ENCODE results near the gene SMIM23.
"Not testable (repeated sequence)": the region's sequence is repeated elsewhere in the genome, so short reads cannot be mapped to it uniquely, and the experiment has no call there.

SMIM23 gene

GRCh38 chr5:171771856-171772255, 13.8 kb upstream of the SMIM23 start:
- DNase-seq (ENCODE audit: low read depth in 2 of 3, low spot score in 2 of 3) = no peak

DNA sequence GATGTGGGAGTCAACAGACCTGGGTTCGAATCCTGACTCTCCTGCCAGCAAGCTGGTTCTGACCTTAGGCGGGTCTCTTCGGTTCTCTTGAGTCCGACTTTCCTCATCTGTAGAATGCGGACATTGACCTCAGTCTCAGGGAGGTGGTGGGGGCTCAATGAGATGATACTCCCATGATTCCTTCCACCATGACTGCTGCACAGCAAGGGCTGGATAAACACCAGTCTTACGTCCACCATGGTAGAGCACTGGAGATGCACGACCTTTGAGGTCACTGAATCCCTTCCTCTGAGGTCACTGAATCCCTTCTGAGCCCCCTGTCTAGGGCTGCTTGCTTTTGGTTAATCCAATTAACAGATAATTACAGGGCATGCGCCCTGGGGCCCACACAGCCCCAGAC, 12.5 kb upstream of the SMIM23 start:
- no peak for DNase-seq (ENCODE audit: low read depth in 2 of 3, low spot score in 2 of 3)

DNA sequence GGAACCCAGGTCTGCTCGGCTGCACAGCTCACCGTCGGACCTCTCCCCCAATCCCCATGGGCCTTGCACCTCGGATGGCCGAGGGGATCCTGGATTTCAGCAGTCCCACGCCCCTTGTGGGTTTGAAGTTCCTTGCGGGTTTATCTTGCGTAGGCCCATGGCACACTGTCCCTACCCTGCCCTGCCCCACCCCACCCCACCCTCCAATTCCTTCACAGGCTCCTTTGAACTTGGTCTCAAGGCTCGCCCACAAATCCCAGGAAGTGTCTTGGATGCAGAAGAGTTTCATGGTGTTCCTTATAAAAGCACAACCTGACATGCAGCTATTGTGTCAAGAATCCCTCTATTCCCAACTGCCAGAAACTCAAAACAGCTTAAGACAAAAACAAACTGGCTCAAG, 11.2 kb upstream of the SMIM23 start:
- DNase-seq (ENCODE audit: low read depth in 2 of 3, low spot score in 2 of 3) = no peak

- no peak for DNase-seq (ENCODE audit: low read depth in 2 of 3, low spot score in 2 of 3)
Observed at GRCh38 chr5:171776213-171776612, 9.4 kb upstream of the SMIM23 start.

DNA sequence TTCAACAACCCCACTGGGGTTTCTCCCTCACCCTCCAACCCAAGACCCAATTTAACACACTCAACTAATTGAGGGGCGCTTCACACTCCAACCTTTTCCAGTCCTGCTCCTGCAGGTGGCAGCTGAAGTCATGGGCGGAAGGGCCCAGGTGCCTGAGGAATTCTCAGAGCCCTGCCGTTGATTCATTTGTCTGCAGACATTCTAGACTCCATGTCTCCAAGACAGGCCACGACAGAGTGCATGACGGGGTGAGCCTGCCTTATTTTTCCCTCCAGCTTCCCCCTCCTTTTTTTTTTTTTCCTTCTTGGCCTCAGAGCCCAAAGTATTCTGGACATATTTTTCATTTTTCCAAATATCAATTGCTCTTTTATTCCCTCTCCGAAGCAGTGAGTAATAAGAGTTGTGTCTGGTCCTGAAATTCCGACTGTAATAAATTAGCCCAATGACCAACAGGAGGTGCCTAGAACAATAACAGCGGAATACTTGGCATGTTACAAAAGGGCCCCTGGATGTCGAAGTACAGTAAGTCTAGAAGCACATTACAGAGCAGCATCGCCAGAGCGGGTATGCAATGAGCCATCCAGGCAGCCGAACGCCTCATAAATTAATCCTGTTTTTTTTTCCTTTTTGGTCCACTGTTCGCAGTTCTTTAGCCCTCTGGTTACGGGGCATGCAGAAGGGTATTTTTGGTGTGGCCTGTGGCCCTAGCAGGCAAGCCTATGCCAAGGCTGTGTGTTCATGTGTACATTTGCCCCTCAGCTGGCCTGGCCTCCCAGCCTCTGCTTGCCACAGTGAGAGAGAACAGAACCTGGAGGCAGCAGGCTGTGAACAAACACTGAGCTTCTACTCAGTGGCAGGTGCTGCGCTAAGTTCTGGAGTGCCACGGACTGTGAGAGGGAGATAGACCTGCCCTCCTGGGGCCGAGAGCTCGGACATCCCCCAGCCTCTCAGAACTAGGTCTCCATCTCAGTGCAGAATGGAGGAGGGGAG, 8.6 kb upstream of the SMIM23 start:
- DNase-seq (ENCODE audit: low read depth in 2 of 3, low spot score in 2 of 3) = no peak

DNA sequence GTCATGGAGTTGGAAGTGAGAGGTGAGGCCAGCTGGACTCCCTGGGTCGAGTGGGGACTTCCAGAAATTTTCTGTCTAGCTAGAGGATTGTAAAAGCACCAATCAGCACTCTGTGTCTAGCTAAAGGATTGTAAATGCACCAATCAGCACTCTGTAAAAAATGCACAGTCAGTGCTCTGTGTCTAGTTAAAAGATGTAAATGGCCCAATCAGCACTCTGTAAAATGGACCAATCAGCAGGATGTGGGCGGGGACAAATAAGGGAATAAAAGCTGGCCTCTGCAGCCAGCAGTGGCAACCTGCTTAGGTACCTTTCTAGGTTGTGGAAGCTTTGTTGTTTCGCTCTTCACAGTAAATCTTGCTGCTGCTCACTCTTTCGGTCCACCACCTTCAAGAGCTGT, 3.9 kb upstream of the SMIM23 start:
- not testable (repeated sequence) for DNase-seq (ENCODE audit: low read depth in 2 of 3, low spot score in 2 of 3)

GRCh38 chr5:171782332-171782966, 3.2 kb upstream of the SMIM23 start:
- no peak for DNase-seq (ENCODE audit: low read depth in 2 of 3, low spot score in 2 of 3)

DNA sequence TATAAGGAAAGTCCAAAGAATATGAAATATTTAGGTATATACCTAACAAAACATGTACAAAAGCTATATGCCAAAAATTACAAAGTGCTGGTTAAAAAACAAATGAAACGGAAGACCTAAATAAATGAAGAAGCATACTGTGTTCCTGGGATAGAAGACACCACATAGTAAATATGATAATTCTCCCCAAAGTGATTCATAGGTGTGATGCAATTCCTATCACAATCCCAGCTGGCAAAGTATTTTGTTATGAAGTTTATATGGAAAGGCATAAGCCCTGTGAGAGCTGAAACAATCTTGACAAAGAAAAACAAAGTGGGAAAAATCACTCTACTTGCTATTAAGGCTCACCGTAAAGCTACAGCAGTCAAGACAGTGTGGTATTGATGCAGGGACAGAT, 2.6 kb upstream of the SMIM23 start:
- no peak for DNase-seq (ENCODE audit: low read depth in 2 of 3, low spot score in 2 of 3)

DNA sequence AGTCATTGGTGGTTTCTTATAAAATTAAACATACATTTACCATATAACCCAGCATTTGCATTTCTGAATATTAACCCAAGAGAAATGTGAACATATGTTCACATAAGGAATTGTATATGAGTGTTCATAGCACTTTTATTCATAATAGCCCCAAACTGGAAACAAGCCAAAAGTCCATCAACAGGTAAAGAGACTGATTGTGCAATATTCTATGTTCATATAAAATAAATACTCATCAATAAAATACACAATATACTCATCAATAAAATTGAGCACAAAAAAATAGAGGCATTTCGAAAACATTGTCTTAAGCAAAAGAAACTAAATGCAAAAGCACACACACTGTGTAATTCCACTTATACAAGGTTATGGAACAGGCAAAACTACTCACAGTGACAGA, 3.7 kb downstream of the SMIM23 start:
- no peak for DNase-seq (ENCODE audit: low read depth in 2 of 3, low spot score in 2 of 3)

GRCh38 chr5:171790408-171790807, 4.8 kb downstream of the SMIM23 start:
- no peak for DNase-seq (ENCODE audit: low read depth in 2 of 3, low spot score in 2 of 3)

GRCh38 chr5:171794470-171794960, 8.9 kb downstream of the SMIM23 start:
- DNase-seq (ENCODE audit: low read depth in 2 of 3, low spot score in 2 of 3) = no peak

DNA sequence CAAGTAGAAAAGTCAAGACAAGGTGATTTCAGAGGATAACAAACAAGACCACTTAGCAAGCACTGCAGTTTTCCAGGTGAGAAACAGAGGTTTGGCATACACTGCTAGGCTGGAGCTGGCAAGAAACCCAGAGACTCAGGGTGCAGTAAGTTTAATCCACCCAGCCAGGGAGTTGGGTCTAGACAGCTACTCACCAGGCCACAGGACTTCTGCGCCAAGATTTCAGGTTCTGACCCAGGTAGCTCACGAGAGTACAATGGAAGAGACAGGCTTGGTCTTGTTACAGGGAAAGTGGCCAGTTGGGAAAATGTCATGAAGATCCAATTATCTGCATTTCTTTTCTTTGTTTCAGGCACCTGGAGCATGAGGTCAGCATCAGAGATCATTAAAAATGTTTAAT, 9.8 kb downstream of the SMIM23 start:
- DNase-seq (ENCODE audit: low read depth in 2 of 3, low spot score in 2 of 3) = no peak

GRCh38 chr5:171796436-171796835, 10.8 kb downstream of the SMIM23 start:
- no peak for DNase-seq (ENCODE audit: low read depth in 2 of 3, low spot score in 2 of 3)

GRCh38 chr5:171797543-171797942, 11.9 kb downstream of the SMIM23 start:
- no peak for DNase-seq (ENCODE audit: low read depth in 2 of 3, low spot score in 2 of 3)

DNA sequence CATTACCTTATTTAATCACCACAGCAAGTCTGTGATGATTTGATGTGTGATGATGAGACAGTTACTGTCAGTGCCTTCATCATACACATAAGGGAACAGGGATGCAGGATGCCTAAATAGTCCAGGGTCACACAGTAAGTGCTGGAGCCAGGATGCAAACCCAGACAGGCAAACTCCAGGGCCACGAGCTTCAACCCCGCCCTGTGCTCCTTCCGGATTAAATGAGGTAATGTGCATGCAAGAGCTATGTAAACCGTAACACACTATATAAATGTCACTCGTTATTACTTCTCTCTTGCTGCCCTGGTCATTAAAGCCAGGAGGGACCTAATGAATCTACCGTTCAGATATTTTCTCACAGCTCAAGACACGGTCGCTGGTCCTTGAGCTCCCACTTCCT, 12.8 kb downstream of the SMIM23 start:
- no peak for DNase-seq (ENCODE audit: low read depth in 2 of 3, low spot score in 2 of 3)

GRCh38 chr5:171801839-171802238, 16.2 kb downstream of the SMIM23 start:
- no peak for DNase-seq (ENCODE audit: low read depth in 2 of 3, low spot score in 2 of 3)

GRCh38 chr5:171805746-171806145, 20.1 kb downstream of the SMIM23 start:
- no peak for DNase-seq (ENCODE audit: low read depth in 2 of 3, low spot score in 2 of 3)

- DNase-seq (ENCODE audit: low read depth in 2 of 3, low spot score in 2 of 3) = no peak
Observed at GRCh38 chr5:171806976-171807747, 21.5 kb downstream of the SMIM23 start.

- DNase-seq (ENCODE audit: low read depth in 2 of 3, low spot score in 2 of 3) = no peak
Observed at GRCh38 chr5:171808453-171808852, 22.8 kb downstream of the SMIM23 start.

- DNase-seq (ENCODE audit: low read depth in 2 of 3, low spot score in 2 of 3) = no peak
Observed at GRCh38 chr5:171808951-171809350, 23.3 kb downstream of the SMIM23 start.

DNA sequence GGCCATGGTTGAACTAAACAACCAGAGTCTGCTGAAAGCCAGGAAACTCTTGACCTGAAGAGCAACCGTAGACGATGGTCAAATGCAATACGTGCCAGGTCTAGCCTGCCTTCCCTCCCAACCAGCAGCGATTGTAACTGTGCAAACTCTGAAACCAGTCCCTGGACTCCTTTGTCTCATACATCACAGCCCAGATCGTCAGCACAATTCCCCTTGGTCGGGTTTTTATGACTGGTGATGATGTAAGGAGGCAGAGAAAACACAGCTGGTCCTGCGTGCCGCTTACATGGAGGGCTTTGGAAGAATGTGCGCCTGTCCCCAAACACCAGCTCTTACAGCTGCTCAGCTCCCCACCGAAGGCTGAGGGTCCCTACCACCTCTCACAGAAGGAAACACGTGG, 24.6 kb downstream of the SMIM23 start:
- DNase-seq (ENCODE audit: low read depth in 2 of 3, low spot score in 2 of 3) = no peak

GRCh38 chr5:171813270-171813669, 27.7 kb downstream of the SMIM23 start:
- no peak for DNase-seq (ENCODE audit: low read depth in 2 of 3, low spot score in 2 of 3)

All from activated CD8-positive, alpha-beta memory T cell treated with anti-CD3 and anti-CD28 coated beads for 48 hours (primary cell).